ENCODE results near the gene RGCC. TPM values are rescaled to one million over a fixed set of nuclear protein-coding genes. Genes with fewer than 3 reads are reported as not detected.

RGCC gene
- polyA plus RNA-seq, 1 donor from 2014 or later, result not detected

DNA sequence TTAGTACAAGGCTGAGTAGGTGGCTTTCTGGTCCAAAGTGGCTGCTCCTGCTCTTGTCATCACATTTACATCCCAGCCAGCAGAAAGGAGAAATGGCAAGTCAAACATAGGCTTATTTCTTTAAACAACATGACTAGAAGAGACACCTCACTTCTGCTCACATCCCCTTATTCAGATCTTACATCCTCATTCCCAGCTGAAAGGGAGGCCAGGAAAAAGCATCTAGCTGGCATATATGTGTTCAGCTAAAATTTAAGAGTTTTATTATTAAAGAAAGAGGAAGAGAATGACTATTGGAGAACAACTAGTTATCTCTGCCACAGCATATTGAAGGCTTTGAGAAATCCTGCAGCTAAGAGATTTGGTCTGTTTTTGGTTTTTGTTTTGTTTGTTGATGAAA lies 34.1 kb downstream of the RGCC start:
- TF ChIP-seq EP300 (conservative IDR thresholded peaks at IDR 0.05; ENCODE audit: poor library complexity, severe bottlenecking), result no peak
- TF ChIP-seq TAF1 (IDR thresholded peaks at IDR 0.05; ENCODE audit: low read depth), result no peak
- no peak for TF ChIP-seq POLR2AphosphoS5 (IDR thresholded peaks at IDR 0.05)
- TF ChIP-seq, protein P1, sequence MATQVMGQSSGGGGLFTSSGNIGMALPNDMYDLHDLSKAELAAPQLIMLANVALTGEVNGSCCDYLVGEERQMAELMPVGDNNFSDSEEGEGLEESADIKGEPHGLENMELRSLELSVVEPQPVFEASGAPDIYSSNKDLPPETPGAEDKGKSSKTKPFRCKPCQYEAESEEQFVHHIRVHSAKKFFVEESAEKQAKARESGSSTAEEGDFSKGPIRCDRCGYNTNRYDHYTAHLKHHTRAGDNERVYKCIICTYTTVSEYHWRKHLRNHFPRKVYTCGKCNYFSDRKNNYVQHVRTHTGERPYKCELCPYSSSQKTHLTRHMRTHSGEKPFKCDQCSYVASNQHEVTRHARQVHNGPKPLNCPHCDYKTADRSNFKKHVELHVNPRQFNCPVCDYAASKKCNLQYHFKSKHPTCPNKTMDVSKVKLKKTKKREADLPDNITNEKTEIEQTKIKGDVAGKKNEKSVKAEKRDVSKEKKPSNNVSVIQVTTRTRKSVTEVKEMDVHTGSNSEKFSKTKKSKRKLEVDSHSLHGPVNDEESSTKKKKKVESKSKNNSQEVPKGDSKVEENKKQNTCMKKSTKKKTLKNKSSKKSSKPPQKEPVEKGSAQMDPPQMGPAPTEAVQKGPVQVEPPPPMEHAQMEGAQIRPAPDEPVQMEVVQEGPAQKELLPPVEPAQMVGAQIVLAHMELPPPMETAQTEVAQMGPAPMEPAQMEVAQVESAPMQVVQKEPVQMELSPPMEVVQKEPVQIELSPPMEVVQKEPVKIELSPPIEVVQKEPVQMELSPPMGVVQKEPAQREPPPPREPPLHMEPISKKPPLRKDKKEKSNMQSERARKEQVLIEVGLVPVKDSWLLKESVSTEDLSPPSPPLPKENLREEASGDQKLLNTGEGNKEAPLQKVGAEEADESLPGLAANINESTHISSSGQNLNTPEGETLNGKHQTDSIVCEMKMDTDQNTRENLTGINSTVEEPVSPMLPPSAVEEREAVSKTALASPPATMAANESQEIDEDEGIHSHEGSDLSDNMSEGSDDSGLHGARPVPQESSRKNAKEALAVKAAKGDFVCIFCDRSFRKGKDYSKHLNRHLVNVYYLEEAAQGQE (IDR thresholded peaks at IDR 0.05; ENCODE audit: borderline replicate concordance), result no peak
- TF ChIP-seq SMC3 (conservative IDR thresholded peaks at IDR 0.05; ENCODE audit: poor library complexity), result no peak
- TF ChIP-seq, protein P2, sequence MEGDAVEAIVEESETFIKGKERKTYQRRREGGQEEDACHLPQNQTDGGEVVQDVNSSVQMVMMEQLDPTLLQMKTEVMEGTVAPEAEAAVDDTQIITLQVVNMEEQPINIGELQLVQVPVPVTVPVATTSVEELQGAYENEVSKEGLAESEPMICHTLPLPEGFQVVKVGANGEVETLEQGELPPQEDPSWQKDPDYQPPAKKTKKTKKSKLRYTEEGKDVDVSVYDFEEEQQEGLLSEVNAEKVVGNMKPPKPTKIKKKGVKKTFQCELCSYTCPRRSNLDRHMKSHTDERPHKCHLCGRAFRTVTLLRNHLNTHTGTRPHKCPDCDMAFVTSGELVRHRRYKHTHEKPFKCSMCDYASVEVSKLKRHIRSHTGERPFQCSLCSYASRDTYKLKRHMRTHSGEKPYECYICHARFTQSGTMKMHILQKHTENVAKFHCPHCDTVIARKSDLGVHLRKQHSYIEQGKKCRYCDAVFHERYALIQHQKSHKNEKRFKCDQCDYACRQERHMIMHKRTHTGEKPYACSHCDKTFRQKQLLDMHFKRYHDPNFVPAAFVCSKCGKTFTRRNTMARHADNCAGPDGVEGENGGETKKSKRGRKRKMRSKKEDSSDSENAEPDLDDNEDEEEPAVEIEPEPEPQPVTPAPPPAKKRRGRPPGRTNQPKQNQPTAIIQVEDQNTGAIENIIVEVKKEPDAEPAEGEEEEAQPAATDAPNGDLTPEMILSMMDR (IDR thresholded peaks at IDR 0.05; ENCODE audit: poor library complexity, severe bottlenecking), result no peak
- TF ChIP-seq RAD21 (conservative IDR thresholded peaks at IDR 0.05), result no peak
- no peaks in the 10 kb centered on the region for H3K9me3 ChIP-seq (ENCODE audit: low read length)

DNA sequence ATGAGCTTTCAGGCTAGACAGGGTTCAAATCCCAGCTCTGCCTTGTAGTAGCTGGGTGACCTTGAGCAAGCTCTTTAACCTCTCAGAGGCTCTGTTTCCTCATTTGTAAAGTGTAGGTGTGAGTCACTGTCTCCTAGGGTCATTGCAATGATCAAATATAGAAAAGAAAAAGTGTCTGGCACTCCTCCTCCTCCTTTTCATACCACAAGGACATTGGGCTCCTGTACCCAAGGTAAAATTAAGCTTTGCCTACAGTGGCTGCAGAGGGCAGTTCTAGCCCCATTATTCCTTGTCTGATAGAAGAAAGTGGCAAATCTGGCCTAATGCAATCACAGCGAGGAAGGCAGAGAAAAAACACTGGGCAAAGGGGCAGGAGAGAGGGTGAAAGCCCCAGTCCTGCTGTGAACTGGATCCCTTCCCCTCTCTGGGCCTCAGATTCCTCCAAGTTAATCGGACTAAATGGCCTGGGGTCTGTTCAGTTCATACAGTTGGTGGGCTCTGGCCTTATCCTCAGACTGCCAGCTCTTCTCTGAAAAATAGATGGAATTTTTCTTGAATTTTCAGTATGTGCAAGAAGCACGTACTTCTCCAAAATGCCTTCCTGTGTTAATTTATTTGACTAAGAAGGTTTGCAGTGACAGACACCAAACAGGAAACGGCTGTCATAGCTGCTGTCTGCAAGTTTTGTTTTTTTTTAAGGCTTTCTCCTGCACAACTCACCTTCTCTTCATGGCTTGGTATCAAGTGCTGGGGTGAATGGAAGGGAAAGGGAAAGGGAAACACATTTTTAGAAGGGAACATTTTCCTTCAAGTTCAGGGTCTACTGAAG lies 35.3 kb downstream of the RGCC start:
- no peak overlapping the region for H2AFZ ChIP-seq (ENCODE audit: low read depth, low read length)
- H3K4me3 ChIP-seq (ENCODE audit: low read length), result no peak overlapping the region
- no peaks in the 10 kb centered on the region for H4K20me1 ChIP-seq (ENCODE audit: insufficient read depth)
- no peak overlapping the region for H3K4me2 ChIP-seq (ENCODE audit: low read length)
- no peak overlapping the region for H3K9ac ChIP-seq (ENCODE audit: low read length)
- no peaks in the 10 kb centered on the region for H3K9me2 ChIP-seq (ENCODE audit: insufficient read depth, low read length)
- H3K9me3 ChIP-seq (ENCODE audit: low read length), result no peaks in the 10 kb centered on the region
- H3K36me3 ChIP-seq (ENCODE audit: insufficient read depth, low read length), result no peaks in the 10 kb centered on the region
- no peak overlapping the region for H3K27ac ChIP-seq (ENCODE audit: low read length)
- no peaks in the 10 kb centered on the region for H3K27me3 ChIP-seq (ENCODE audit: insufficient read depth, low read depth, low read length)
- TF ChIP-seq RAD21 (conservative IDR thresholded peaks at IDR 0.05) (no peak), MXI1 (conservative IDR thresholded peaks at IDR 0.05; ENCODE audit: poor library complexity, severe bottlenecking) (no peak), TAF1 (IDR thresholded peaks at IDR 0.05; ENCODE audit: low read depth) (no peak), SMC3 (conservative IDR thresholded peaks at IDR 0.05; ENCODE audit: poor library complexity) (no peak), POLR2AphosphoS5 (IDR thresholded peaks at IDR 0.05) (no peak), EZH2 (IDR thresholded peaks at IDR 0.05; ENCODE audit: borderline replicate concordance, insufficient read depth, low read length, poor library complexity, severe bottlenecking) (no peak), EP300 (conservative IDR thresholded peaks at IDR 0.05; ENCODE audit: poor library complexity, severe bottlenecking) (no peak)
- TF ChIP-seq, protein P1 (IDR thresholded peaks at IDR 0.05; ENCODE audit: borderline replicate concordance), result no peak
- TF ChIP-seq, protein P2 (IDR thresholded peaks at IDR 0.05; ENCODE audit: poor library complexity, severe bottlenecking), result no peak
- H3F3A ChIP-seq (ENCODE audit: insufficient read depth, low read length, poor library complexity, severe bottlenecking), result no peaks in the 10 kb centered on the region
- no peaks in the 10 kb centered on the region for H3K79me2 ChIP-seq (replicated peaks; ENCODE audit: insufficient read depth, low read length)

More for the DNA sequence above, 34.1 kb downstream of the RGCC start:
- Histone ChIP-seq H3K9me2 (ENCODE audit: insufficient read depth, low read length) (no peaks in the 10 kb centered on the region), H3K36me3 (ENCODE audit: insufficient read depth, low read length) (no peaks in the 10 kb centered on the region), H3F3A (ENCODE audit: insufficient read depth, low read length, poor library complexity, severe bottlenecking) (no peaks in the 10 kb centered on the region), H3K9ac (ENCODE audit: low read length) (no peak overlapping the region), H3K4me3 (ENCODE audit: low read length) (no peak overlapping the region), H3K27me3 (ENCODE audit: insufficient read depth, low read depth, low read length) (no peaks in the 10 kb centered on the region), H2AFZ (ENCODE audit: low read depth, low read length) (no peak overlapping the region), H3K27ac (ENCODE audit: low read length) (no peak overlapping the region), H4K20me1 (ENCODE audit: insufficient read depth) (no peaks in the 10 kb centered on the region), H3K4me2 (ENCODE audit: low read length) (no peak overlapping the region), H3K79me2 (replicated peaks; ENCODE audit: insufficient read depth, low read length) (no peaks in the 10 kb centered on the region)
